PC-3 (cell line): ENCODE results near the gene PMAIP1.

Experiments
- CTCF ChIP-seq: fragments of 300-600 bp; sonication (generic); conservative IDR thresholded peaks from 2 replicates; pipeline ENCODE4 v1.5.1; 2017; ENCODE audit warnings: antibody characterized with exemption, low read depth, mild to moderate bottlenecking, low read length
- EZH2phosphoT487 ChIP-seq: fragments of 300-600 bp; sonication (generic); IDR thresholded peaks from 2 replicates; pipeline ENCODE4 v1.6.1; 2018; ENCODE audit warnings: mild to moderate bottlenecking, antibody characterized with exemption, low read length, borderline replicate concordance

- TF ChIP-seq CTCF = no peak
- TF ChIP-seq EZH2phosphoT487 = no peak
Measured at GRCh38 chr18:59898093-59898492, 1.7 kb upstream of the PMAIP1 start.
